GM06990 (cell line): Measurements from ENCODE around the gene MYO7A.

ENCODE experiments used
- DNase-seq: peaks from one replicate; pipeline ENCODE4 v3.0.0-alpha.2; 2011; ENCODE audit not compliant: insufficient read length; ENCODE audit errors: extremely low read depth
- H3K27me3 ChIP-seq: replicated peaks from 2 replicates; pipeline ENCODE4 v1.6.0; 2011; ENCODE audit warnings: low read length; ENCODE audit not compliant: control insufficient read depth, insufficient read depth
- H3K36me3 ChIP-seq: 2 replicates; pipeline ENCODE4 v1.5.1; 2011; ENCODE audit warnings: low read length; ENCODE audit not compliant: control insufficient read depth, insufficient read depth
- H3K4me3 ChIP-seq: replicated peaks from 2 replicates; pipeline ENCODE4 v1.5.1; 2011; ENCODE audit warnings: low read depth, mild to moderate bottlenecking, control low read depth, low read length
- CTCF ChIP-seq: IDR thresholded peaks from 2 replicates; pipeline ENCODE4 v1.5.1; 2011; ENCODE audit warnings: low read length, control low read depth, mild to moderate bottlenecking, inconsistent platforms; ENCODE audit not compliant: insufficient read depth, poor library complexity, severe bottlenecking

Gene MYO7A

GRCh38 chr11:77195071-77195755, 67.2 kb downstream of the MYO7A start:
- Histone ChIP-seq H3K4me3 (no peak overlapping the region), H3K36me3 (no peaks in the 10 kb centered on the region), H3K27me3 (no peaks in the 10 kb centered on the region)
- DNase-seq: no peak
- TF ChIP-seq CTCF: no peak

DNA sequence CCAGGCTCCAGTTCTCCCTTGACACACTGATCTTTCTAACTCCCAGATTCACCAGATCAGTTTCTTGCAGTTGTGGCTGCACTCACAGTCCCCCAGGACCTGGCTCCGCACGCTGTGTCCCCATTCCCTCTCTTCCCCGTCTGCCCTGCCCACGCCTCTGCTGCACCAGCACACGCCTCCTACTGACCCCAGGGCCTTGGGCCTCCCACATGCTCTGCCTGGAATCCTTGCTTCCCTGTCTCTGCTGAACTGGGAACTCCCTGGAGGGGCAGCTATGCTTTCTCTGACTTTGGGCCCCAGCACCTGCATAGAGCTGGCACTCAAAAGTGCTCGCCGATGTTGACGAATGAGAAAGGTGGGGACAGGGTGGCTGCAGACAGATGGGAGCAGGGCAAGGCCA, 68.9 kb downstream of the MYO7A start:
- no peaks in the 10 kb centered on the region for H3K36me3 ChIP-seq
- no peak for DNase-seq
- no peak for TF ChIP-seq CTCF

DNA sequence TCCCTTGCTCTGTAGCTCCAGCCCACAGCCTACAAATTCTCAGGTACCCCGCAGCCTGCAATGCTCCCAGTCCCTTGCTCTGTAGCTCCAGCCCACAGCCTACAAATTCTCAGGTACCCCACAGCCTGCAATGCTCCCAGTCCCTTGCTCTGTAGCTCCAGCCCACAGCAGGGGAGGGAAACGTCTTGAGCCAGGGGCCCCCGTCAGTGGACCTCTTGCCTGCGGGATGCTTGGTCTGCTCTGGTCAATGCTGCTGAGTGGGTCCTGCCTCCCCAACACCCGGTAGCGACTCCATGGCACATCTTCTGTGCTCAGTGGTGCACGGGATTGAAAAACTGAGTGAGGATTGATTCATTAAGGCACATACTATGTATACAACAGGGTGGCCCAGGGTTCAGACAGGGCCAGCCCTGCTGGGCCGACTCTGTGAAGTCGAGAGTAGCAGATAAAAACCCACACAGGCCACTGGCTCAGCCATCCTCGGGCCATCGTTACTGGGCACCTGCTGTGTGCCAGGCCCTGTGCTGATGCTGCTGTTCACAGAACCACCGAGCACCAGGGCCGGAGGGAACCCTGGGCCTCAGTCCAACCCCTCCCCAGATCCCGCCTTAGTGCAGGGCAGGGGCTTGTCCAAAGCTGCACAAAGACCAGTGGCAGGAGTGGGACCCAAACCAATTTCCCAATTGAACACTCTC, 69.7 kb downstream of the MYO7A start:
- DNase-seq: no peak
- H3K4me3 ChIP-seq: no peak overlapping the region
- no peak for TF ChIP-seq CTCF
- no peaks in the 10 kb centered on the region for H3K27me3 ChIP-seq
- H3K36me3 ChIP-seq: no peaks in the 10 kb centered on the region

More for the DNA sequence above, 68.9 kb downstream of the MYO7A start:
- H3K27me3 ChIP-seq: no peaks in the 10 kb centered on the region
- no peak overlapping the region for H3K4me3 ChIP-seq

- Histone ChIP-seq H3K4me3 (no peak overlapping the region), H3K36me3 (no peaks in the 10 kb centered on the region), H3K27me3 (no peaks in the 10 kb centered on the region)
- DNase-seq: no peak
- peak; percentile 57 for TF ChIP-seq CTCF
Observed at GRCh38 chr11:77198440-77198849, 70.4 kb downstream of the MYO7A start.

- Histone ChIP-seq H3K36me3 (no peaks in the 10 kb centered on the region), H3K4me3 (no peak overlapping the region), H3K27me3 (no peaks in the 10 kb centered on the region)
- no peak for TF ChIP-seq CTCF
- DNase-seq: no peak
Observed at GRCh38 chr11:77199137-77199745, 71.2 kb downstream of the MYO7A start.
